Esophagus muscularis mucosa (tissue), 3 donors: Measurements from ENCODE around the gene KIAA1614.

Experiments used
- EP300 ChIP-seq: sonication (generic); formaldehyde crosslinking; IDR thresholded peaks from one replicate; pipeline ENCODE4 v1.6.1; 2017; ENCODE audit warnings: antibody characterized with exemption
- TF ChIP-seq, protein P1 (sequence below), 3 experiments: fragments of 200-600 bp in 2 of 3; fragments of 450-650 bp in 1 of 3; sonication (generic) in 2 of 3; IDR thresholded peaks; one replicate each; pipeline ENCODE4 v1.5.1; 2017 to 2019; ENCODE audit warnings: antibody characterized with exemption in 3 of 3, mild to moderate bottlenecking in 2 of 3, moderate library complexity in 1 of 3

DNA sequence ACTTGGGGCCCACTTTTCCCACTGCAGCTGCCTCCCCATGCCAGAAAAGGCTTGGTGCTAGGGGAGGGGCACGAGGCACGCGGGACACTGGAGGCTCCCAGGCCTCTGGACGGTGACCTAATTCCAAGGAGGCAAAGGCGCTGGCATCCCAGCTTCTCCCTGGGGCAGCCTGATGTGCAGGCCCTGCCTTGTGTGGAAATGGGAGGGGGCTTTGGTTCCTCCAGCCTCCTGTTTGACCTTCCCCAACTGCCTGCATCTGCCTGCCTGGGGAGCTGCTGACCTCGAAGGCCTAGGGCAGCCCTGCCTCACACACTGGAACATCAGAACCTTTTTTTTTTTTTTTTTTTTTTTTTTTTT is 39.9 kb downstream of the KIAA1614 start:
- TF ChIP-seq, protein P1, sequence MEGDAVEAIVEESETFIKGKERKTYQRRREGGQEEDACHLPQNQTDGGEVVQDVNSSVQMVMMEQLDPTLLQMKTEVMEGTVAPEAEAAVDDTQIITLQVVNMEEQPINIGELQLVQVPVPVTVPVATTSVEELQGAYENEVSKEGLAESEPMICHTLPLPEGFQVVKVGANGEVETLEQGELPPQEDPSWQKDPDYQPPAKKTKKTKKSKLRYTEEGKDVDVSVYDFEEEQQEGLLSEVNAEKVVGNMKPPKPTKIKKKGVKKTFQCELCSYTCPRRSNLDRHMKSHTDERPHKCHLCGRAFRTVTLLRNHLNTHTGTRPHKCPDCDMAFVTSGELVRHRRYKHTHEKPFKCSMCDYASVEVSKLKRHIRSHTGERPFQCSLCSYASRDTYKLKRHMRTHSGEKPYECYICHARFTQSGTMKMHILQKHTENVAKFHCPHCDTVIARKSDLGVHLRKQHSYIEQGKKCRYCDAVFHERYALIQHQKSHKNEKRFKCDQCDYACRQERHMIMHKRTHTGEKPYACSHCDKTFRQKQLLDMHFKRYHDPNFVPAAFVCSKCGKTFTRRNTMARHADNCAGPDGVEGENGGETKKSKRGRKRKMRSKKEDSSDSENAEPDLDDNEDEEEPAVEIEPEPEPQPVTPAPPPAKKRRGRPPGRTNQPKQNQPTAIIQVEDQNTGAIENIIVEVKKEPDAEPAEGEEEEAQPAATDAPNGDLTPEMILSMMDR (IDR thresholded peaks at IDR 0.05), result no peak
- no peak for TF ChIP-seq EP300
